Left lobe of liver (tissue), 2 donors: ENCODE measurements around the gene PES1. TPM values are rescaled to one million over a fixed set of nuclear protein-coding genes. Genes with fewer than 3 reads are reported as not detected.
"Not testable (repeated sequence)": the region's sequence is repeated elsewhere in the genome, so short reads cannot be mapped to it uniquely, and the experiment has no call there.

Source experiments
- ATAC-seq: fragments of 200-7000 bp; cut with Tn5 transposase; one replicate; pipeline ENCODE4 v1.9.1; 2020; ENCODE audit warnings: mild to moderate bottlenecking, moderate library complexity
- DNase-seq: peaks from one replicate; pipeline ENCODE4 v3.0.0-alpha.2; 2020; ENCODE audit warnings: low spot score
- total RNA-seq: library from RNA; stranded (reverse); gene quantifications from one replicate; pipeline ENCODE4 v1.2.1, GENCODE V29; 2021
- donor health status: DM: no; HTN: no; CAD: no; lungs with moderate emphysema.
- donor health status: DM: no; HTN: yes; CAD: no.

PES1 gene
- total RNA-seq, 1 donor from 2014 or later: 22.4 TPM

DNA sequence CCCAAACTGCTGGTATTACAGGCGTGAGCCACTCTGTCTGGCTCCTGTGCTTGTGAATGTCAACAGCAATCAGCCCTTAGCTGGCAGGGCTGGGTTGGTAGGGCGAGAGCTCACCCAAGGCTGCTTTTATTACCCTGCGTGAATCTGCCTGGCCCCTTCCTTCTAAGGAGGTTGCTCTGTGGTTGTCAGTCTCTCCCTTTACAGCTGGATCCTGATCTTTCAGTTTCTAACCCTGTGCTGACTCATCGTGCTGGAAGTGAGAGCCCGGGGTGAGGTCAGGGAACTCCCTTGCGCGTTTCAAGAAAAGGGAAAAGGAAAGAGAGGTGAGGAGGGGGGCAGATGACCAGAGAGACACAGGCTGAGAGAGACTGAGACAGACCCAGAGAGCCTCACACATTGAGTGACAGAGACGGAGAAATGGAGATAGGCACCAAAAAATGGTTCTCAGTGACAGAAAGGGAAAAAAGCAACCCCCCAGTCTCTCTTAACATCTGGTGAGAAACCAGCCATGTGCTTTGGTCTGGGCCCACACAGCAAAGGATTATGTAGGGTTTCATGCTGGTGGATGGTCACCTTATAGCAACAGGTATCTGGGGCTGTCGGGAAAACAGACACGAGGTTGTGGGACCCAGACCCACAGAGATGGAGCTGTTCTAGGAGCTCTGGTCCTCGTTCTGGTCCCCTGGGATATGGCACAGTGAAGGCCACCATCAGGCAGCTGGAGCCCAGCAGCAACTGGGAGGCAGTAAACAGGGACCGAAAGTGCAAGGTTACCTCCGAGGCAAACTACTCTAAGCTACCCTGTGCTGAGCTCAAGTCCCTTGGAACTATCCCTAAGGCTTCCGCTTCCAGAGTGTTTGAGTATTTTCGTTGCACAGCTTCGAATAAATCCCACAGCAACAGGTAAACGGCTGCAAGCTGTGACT, 17.8 kb upstream of the PES1 start:
- DNase-seq (no peak), ATAC-seq (peak; percentile 1)

DNA sequence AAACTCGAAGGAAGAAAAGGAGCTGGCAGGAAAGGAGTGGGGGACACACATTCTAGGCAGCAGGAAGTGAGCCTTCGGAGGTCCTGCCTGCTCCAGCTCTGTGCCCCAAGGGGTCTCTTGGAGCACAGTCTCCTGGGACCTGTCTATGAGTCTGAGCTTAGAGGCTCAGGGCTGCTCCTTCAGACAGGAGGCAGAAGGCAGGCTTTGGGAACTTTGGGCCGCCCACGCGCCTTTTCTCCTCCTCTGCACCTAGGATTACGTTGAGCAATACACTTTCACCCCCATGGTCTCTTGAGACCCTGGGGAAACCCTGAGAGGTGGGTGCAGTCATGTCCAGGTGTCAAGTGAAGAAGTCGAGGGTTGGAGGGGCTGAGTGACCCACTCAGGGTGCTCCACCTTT, 16.2 kb upstream of the PES1 start:
- DNase-seq (no peak), ATAC-seq (no peak)

- ATAC-seq: no peak
- no peak for DNase-seq
Observed at GRCh38 chr22:30607300-30607930, 15.7 kb upstream of the PES1 start.

DNA sequence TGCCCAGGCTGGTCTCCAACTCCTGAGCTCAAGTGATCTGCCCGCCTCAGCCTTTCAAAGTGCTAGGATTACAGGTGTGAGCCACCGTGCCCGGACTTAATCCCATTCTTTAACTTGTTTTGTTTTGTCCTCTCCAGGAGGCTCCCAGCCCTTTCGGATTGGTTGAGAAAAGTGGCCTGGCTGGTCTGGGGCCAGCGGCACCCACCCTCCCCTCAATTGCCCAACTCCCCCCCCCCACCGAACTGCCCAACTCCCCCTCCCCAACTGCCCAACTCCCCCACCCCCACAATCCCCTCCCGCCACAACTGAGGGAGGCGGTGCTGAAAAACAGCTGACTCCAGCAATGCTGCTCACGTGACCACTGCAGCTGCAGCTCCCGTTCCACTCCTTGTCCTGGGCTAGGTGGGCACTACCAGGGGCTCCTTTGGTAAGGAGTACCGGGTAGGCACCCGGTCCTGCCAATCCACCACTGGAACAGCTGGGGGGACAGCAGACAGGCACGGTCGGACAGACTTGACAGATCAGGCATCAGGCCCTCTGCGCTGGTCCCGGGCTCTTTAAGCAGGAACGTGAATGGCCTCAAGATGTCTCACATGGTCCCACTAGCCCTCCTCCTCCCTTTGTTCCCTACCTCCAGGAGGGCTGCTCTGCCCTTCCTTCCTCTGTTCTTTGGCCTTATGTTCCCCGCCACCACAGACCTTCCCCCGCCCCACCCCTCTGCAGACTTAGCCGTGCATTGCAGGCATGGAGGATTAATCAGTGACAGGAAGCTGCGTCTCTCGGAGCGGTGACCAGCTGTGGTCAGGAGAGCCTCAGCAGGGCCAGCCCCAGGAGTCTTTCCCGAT, 15.0 kb upstream of the PES1 start, which contains the start of gene TCN2:
TSS of gene TCN2 (plus strand) at position 720 of the 845 bp plus-strand sequence. CDS start 158 bp downstream, outside the sequence.
- peak; percentile 83 for ATAC-seq

DNA sequence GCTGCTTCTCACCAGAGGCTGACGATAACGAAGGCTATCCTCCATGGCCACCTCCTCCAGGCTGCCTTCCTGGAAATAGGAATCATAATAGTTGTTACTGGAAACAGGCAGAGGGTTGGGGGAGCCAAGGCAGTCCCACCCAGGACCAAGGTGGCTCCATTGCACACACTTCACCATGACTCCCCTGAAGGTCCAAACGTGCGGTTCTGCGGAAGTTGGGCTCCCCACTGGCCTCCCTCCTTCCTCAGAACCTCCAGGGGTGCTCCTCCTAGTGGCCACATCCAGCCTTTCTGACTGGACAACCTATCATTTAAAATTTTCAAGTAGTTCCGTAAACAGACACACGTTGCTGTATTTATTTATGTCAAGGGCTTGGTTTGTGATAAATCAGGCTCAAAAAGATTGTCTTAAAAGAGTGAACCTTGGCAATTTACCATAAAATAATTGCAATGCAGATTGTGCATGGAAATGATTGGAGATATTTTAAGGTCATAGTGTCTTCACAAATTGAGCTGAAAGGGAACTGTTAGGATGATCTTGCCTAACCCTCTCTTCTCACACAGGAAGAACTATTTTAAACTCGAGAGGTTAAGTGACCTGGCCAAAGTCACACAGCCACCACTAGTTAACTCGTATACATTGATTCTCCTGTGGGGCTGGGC, 13.9 kb upstream of the PES1 start:
- DNase-seq (no peak), ATAC-seq (peak; percentile 57)

More for the DNA sequence above, 15.0 kb upstream of the PES1 start, which contains the start of gene TCN2:
- peak; percentile 80 for DNase-seq

DNA sequence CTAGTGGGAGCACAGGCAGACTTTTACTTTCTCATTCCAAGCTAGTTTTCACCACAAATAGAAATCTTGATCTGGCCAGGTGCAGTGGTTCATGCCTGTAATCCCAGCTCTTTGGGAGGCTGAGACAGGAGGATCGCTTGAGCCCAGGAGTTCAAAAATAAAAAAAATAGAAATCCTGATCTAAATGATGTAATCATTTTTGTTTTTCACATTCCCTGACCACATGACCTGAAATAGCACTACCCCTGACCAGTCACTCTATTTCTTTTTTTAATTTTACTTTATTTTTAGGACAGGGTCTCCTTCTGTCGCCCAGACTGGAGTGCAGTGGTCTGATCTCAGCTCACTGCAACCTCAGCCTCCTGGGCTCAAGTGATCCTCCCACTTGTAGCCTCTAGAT, 13.0 kb upstream of the PES1 start:
- no peak for DNase-seq
- ATAC-seq: no peak

DNA sequence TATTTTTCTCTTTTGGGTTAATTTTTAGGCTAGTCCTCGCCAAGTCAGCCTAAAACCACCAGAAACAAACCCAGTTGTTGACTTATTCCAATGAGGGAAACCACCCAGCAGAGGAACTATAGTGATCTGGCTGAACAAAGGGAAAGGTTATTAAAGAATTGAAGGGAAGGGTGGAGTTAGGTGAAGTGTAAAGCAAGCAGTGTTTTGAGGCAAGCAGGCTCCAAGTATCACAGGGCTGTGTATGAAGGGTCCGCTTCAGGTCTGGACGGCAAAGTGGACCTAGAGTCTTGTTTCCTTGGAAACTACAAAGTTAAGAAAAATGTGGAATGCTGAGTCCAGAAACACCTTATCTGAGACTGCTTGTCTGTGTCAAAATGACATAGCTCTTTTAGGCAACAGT, 12.1 kb upstream of the PES1 start:
- DNase-seq (no peak), ATAC-seq (no peak)

DNA sequence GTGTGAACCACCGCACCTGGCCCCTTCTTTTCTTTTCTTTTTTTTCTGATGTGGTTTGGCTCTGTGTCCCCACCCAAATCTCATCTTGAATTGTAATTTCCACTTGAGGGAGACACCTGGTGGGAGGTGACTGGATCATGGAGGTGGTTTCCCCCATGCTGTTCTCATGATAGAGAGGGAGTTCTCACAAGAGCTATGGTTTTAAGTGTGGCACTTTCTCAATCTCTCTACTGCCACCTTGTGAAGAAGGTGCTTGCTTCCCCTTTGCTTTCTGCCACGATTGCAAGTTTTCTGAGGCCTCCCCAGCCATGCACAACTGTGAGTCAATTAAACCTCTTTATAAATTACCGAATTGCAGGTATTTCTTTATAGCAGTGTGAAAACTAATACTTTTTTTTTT, 10.3 kb upstream of the PES1 start:
- peak; percentile 27 for ATAC-seq

DNA sequence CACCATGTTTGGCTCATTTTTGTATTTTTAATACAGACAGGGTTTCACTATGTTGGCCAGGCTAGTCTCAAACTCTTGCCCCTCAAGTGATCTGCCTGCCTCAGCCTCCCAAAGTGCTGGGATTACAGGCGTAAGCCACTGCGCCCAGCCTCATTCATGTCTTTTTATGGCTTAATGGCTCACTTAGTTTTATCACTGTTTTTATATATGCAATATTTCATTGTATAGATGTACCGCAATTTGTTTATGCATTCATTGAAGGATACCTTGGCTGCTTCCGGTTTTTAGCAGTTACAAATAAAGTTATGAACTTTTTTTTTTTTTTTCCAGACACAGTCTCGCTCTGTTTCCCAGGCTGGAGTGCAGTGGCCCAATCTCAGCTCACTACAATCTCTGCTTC, 9.8 kb upstream of the PES1 start:
- DNase-seq (no peak), ATAC-seq (no peak)

More for the DNA sequence above, 10.3 kb upstream of the PES1 start:
- no peak for DNase-seq

GRCh38 chr22:30600921-30601320, 9.2 kb upstream of the PES1 start:
- ATAC-seq (no peak), DNase-seq (no peak)

- no peak for ATAC-seq
Observed at GRCh38 chr22:30598986-30599385, 7.3 kb upstream of the PES1 start.

DNA sequence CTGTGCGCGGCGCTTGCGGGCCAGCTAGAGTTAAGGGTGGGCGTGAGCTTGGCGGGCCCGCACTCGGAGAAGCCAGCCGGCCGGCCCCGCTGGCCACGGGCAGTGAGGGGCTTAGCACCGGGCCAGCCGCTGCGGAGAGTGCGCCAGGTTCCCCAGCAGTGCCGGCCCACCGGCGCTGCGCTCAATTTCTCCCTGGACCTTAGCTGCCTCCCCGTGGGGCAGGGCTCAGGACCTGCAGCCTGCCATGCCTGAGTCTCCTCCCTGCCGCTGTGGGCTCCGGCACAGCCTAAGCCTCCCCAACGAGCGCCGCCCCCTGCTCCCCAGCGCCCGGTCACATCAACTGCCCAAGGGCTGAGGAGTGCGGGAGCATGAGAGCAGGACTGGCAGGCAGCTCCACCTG, 5.2 kb upstream of the PES1 start:
- no peak for DNase-seq
- no peak for ATAC-seq

More at GRCh38 chr22:30598986-30599385, 7.3 kb upstream of the PES1 start:
- DNase-seq: no peak

DNA sequence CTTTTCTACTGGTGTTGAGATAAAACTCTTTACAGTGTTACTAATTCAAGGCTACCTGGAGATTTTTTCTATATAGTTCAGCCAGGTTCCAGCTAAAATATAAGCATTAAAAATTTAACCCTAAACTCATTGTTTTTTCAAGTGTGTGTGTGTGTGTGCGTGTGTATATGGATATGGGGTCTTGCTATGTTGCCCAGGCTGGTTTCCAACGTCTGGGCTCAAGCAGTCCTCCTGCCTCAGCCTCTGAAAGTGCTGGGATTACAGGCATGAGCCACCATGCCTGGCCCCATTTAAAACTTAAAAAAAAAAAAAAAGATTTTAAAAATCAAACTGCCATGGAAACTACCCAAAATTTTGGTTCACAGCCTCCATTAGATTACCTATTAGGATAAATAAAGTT, 4.5 kb upstream of the PES1 start:
- DNase-seq: no peak
- ATAC-seq: no peak

DNA sequence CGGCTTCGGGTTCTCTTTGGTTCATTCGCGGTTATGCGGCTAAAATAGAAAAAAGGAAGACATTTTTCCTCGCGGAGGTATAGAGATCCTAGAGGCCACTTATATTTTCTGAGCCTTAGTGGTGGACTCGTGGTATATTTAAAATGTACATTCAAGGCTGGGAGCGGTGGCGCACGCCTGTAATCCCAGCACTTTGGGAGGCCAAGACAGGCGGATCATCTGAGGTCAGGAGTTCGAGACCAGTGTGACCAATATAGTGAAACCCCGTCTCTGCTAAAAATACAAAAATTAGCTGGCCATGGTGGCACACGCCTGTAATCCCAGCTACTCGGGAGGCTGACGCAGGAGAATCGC, 627 bp upstream of the PES1 start:
- not testable (repeated sequence) for DNase-seq, ATAC-seq

DNA sequence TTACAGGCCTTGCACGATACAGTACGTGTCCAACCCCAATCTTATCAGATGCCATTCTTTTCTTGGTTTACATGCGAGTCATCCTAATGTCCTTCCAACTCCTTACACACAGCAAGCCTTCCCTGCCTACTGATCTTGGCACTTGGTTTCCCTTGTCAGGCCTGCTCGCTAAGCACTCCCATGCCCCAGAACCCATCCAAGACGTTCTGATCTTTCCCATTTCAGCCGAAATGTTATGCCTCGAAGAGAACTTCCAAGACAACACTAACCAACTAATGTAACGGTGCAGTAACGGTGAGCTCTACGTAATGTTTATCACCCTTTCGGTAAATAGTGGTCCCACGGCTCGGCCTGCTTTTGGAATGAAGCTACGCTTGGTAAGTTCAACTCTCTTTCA, 521 bp downstream of the PES1 start:
- DNase-seq (no peak), ATAC-seq (no peak)

- no peak for ATAC-seq
- no peak for DNase-seq
Observed at GRCh38 chr22:30586414-30586813, 5.3 kb downstream of the PES1 start.

GRCh38 chr22:30584441-30584840, 7.3 kb downstream of the PES1 start:
- no peak for ATAC-seq
- no peak for DNase-seq

DNA sequence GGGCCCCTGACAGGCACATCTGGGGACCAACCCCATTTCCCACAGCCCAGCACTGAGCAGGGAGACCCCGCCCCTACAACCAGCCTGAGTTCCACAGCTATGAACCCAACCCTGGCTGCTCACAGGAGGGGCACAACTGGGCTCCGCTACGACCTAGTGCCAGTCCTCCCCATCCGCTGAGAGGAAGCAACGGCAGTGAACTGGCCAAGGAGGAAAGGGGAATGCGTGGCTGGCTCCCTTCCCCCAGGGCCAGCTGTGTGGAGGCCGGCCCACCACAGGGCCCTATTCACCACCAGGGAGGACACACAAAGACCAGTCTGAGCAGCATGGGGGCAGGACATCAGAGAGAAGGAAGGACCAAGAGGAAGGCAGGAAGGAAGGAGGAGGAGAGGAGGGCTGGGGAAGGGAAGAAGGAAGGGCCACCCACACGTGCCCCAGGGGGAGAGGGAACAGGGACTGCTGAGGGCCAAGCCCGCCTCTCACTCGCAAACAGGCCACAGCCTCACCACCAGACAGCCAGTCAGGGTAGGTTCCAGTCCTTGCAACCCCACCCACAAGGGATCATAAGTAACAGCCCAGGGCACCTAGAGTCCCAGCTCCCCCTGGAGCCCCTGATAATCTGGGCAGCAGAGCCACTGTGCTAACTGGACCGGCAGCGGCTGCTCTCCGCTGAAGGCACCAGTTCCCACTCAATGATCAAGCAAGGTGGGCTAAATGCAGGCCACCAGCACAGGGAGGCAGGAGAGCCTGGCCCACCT, 8.7 kb downstream of the PES1 start:
- no peak for DNase-seq
- ATAC-seq: no peak

DNA sequence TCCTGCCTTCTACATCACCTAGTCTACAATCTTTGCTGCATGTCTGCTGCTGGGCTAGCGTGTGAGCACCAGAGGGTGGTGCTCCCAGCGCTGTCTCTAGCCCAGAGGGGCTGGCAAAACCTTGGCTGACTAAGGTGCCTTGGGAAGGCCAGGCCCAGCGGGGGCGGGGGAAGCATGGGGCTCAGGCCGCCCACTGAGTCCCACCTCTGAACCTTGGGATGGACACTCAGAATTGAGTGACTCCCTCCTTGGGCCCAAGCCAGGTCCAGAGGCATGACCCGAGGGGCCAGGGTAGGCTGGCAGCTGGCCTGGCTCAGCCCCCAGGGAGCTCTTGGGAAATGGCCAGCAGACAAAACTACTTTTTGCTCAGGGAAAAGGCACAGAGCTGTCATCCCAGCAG, 9.7 kb downstream of the PES1 start:
- no peak for ATAC-seq

GRCh38 chr22:30580896-30581295, 10.8 kb downstream of the PES1 start:
- DNase-seq (no peak), ATAC-seq (no peak)

More for the DNA sequence above, 9.7 kb downstream of the PES1 start:
- no peak for DNase-seq
